ENCODE data around the gene SKI.
"Not testable (repeated sequence)": the region's sequence is repeated elsewhere in the genome, so short reads cannot be mapped to it uniquely, and the experiment has no call there.

Gene SKI

DNA sequence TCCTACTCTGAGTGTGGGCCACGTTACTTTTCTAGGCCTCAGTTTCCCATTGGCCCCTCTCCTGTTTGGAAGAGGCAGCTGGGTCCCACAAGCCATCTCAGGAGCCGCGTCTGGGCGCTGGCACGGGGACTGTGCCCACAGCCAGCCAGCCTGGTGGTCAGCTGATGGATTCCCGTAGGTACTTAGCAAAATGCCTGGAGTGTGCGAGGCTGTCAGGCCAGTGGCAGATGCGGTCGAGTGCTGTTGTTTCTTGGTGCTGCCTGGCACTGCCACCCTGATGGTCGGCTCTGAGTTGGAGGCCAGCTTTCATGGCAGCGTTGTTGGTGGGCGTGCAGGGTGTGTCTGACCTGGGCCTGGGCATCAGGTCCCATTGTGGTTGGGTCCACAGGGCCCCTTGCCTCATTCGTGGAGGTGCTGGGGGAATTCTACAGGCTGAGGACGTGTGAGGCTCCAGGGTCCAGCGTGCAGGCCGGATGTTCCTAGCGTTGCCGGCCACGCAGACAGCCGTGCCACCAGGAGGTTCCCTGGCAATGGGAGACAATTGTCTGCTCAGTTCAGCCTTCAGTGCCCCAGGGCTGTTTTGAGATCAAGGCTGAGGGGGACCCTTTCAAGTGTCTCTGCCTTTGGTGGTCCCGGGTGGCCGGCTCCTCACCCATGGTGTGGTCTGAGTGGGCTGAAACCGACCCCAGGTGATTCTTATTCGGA, 20.9 kb downstream of the SKI start:
- no peak for DNase-seq

DNA sequence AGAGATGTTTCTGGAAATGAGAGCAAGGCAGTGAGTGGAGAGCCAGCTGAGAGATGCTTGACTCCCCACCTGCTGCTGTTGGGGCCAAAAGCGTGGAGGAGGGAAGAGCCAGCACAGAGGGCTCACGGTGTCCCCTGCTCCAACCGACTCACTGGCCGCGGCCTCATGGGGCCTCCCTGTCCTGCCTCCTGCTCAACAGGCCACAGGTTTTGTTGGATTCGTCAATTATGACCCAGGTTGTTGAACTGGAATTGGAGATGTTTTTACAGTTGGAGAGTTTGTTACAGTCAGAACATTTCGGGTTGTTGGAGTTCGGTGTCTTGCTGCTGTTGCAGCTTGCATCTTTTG, 21.4 kb downstream of the SKI start:
- DNase-seq = no peak

DNA sequence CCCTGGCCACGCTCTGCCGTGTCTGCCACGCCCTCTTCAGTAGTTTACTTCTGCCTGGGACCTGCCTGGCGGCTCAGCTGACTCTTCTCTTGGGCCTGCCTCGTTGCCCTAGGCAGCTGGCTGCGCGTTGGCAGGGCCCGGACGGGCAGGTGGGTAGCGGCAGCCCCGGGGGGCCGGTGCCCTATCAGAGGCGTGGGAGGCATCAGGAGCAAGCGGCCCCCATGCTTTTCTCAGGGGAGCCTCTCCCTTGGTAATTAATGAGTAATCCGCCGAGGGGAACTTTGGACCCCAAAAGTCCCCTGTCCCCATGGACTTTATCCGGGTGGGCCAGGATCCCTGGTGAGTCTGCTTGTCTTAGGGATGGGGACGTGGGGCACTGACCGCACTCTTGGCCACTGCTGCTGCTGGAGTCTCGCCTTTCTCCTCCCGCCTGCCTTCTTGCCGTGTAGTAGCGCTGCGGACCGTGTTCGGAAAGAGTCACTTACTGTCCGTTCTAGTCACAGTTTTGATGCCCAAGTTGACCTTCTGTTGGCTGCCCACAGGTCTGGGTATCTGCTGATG, 22.7 kb downstream of the SKI start:
- DNase-seq = no peak

DNA sequence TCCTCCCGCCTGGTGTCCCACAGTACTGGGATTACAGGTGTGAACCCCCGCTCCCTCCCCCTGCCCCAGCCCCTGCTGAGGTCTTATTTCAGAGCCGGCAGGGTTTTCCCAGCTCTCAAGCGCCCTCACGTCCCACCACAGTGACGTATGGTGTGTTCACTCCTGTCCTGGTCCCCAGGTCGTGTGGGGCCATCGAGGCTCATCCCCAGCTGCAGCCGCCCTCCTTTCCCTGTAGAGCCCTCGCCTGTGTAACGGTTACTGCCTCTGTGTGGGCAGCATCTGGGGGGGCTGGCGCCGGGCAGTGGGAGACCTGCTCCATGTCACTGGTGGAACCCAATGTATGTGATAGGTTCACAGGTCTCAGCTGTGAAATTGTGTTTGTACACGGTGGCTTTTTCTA, 23.2 kb downstream of the SKI start:
- DNase-seq = no peak

DNA sequence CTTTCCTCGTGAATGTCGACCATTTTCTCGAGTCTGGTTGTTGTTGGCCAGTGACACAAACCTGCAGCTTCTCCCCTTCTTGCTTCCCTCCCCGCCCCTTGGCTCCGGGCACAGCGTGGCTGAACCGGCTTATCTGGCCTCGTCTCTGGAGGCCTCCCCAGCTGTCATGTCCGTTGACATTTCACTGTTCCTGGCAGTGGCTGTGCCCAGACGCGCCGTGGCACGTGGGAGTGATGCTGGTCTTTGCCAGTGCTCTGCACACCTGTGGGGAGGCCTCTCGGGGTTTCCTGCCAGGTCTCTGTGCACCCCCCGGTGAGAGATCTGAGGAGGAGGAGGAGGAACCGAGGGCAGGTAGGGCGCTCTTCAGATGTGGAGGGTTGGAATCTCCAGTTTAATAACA, 23.7 kb downstream of the SKI start:
- no peak for DNase-seq

DNA sequence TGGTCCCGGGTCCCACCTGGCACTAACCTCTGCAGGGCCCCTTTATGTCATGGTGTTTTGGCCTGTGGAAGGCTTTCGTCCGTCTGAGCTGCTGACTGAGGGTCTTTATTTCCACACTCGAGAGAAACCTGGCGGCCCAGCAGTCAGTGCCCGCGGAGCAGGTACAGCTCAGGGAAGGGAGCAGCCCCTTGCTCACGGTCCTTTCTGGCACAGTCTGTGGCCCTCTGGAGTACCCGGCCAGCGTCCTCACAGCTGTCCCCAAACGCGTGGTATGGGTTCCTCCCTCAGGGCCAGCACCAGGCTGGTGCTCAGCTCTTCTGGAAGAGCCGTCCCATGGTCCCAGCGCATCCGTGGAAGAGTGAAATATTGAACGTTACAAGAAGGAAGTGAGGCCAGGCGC, 24.3 kb downstream of the SKI start:
- DNase-seq = no peak

DNA sequence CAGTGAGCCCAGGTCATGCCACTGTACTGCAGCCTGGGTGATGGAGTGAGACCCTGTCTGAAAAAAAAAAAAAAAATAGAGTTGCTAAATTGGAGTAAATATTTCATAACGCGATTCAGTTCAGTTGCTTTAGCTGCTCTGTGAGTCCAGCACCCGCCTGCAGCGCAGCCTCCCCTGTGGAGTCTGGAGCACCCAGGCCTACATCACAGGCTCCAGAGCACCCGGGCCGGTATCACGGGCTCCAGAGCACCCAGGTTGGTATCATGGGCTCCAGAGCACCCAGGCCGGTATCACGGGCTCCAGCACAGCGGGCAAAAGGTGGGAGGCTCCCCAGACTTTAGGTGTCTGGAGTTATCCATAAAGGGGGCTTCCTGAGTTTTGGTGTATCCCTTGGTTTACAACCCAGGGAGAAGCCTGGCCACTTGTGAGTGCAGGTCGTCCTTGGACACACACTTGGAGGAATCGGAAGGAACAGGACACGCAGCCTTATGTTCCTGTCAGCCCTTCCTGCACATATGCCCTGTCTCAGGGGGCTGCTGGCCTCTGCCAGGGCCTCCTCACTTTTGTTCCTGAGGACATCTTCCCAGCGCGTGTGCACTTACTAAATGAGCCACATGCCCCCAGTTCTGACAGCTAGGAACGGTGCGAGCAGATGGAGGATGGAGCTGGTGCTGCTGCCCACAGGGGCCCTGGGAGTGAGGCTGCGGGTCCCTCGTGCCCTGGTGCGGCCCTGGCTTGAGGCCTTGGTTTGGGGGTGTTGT, 25.1 kb downstream of the SKI start:
- DNase-seq = no peak

DNA sequence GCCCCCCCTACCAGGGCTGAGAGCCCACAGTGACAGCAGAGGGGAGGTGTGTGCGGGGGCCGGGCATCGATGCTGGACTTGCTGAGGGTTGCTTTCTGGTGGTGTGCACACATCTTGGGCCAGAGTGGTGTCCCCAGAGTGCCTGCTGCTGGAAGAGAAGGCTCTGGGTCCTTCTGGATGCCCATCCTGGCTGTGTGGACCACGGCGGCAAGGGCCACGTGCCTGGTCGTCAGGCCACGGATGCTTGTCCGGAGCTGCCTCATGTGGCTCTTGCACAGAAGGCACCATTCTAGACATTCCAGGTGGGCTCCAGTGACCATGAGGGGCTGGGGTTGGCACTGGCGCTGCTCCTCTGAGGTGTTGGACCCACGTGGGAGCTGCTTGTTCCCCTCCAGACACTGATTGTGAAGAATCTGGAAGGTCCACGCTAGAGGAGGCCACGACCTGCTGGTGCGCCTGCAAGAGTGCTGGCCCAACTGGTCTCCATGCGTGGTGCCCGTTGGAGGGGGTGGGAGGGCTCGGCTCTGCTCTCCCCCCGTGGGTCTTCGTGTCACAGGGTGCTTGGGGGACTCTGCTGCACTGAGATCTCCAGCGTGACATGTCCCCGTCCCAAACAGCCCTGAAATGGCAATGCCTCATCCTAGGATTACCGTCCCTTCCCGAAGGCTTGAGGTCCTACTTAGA, 25.8 kb downstream of the SKI start:
- DNase-seq = no peak

DNA sequence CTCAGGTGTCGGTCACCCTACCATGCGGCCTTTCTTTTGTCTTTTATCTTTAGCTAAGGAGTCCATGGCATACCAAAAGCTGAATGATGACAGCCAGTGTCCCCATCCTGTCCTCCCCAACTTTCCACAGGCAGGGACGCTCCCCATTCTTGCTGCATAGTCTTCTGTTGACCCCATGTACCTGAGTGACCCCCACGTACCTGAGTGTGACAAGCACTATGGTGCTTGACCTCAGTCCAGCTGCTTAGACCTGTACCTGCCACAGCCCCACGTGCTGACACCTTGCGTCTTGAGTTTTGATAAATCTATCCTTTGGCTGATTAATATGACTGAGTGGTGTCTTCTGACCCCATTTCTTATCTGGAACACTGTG, 26.9 kb downstream of the SKI start:
- no peak for DNase-seq

DNA sequence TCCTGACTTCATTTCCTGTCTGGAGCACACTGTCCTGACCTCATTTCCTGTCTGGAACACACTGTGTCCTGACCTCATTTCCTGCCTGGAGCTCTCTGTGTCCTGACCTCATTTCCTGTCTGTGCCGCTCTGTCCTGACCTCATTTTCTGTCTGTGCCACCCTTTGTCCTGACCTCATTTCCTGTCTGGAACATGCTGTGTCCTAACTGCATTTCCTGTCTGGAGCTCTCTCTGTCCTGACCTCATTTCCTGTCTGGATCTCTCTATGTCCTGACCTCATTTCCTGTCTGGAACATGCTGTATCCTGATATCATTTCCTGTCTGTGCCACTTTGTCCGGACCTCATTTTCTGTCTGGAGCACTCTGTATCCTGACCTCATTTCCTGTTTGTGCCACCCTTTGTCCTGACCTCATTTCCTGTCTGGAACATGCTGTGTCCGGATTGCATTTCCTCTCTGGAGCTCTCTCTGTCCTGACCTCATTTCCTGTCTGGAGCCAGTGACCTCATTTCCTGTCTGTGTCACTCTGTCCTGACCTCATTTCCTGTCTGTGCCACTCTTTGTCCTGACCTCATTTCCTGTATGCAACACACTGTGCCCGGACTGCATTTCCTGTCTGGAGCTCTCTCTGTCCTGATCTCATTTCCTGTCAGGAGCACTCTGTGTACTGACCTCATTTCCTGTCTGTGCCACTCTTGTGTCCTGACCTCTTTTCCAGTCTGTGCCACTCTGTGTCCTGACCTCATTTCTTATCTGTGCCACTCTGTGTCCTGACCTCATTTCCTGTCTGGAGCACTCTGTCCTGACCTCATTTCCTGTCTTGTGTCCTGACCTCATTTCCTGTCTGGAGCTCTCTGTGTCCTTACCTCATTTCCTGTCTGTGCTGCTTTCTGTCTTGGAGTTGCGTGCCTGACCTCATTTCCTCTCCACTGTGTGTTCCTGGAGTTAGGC, 27.6 kb downstream of the SKI start:
- DNase-seq = no peak

DNA sequence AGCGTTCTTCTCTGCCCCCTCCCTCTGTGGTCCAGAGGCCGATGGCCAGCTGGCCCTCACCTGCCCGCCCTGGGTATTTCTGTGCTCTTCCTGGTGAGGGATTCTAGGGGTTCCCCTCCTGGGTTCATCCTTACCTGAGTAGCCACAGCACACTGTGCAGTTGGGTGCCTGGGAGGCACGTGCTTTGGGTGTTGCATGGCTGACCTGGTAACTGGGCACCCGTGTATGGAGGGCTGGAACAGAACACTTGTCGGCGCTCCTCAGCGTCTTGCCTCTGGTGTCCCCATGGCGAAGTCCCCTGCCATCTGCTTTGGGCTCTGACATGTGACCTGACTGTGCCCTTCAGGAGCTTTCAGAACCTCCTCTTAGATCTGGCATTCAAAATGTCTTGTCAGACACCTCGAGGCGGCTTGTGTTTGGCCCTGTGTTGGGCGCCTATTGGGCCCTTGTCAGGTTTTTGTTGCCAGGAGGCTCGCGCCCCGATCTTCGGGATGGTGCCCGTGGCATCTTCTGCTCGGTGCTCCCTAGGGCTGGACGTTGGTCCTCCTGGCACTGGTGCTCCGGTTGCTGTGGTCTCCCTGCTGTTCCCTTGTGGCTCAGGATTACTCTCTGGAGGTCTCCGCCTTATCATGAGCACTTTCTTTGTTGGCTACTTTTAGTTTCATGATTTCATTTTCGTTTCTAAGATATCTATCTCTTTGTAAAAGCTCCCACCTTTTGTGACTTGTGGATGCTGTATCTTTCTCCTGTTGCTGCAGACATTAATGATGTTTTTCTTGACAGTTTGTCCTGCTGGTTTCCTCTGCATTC, 28.5 kb downstream of the SKI start:
- DNase-seq = no peak

DNA sequence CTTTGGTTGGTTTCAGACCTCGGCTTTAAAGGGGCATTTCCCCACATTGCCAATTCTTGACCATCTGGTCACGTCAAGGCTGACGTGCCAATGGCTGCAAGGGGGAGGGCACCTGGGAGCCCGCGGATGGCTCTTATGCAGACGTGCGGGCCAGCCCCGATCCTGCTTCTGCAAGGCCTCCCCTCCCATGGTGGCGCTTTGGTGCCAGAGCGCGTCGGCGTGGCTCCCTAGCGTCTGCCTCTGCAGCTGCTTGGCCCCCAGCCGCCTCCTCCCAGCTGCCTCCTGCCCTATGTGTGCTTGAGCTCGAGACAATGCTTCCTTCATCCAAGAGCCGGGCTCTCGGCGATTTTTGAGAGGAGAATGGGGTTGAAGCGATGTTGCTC, 29.1 kb downstream of the SKI start:
- DNase-seq = no peak

DNA sequence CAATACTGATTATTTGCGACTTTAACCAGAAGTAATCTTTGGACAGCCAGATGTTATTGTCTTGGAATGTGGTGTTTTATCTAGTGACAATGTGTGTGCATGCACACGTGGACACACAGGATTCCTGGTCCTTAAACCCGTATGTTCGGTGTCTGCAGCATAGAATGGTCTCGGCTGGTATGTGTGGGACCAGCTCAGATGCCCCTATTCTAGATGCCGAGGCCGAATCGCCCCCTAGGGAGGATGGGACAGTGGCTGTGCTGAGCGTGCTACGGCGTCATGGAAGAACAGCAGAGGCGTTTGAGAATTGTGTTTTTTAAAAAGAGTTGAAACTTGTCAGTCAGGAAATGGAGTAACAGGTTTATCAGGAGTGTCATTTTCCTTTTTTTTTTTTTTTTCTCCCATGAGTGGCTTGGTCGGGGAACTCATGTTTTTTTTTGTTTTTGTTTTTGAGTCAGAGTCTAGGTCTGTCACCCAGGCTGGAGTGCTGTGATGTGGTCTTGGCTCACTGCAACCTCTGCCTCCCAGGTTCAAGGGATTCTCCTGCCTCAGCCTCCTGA, 30.1 kb downstream of the SKI start:
- no peak for DNase-seq

DNA sequence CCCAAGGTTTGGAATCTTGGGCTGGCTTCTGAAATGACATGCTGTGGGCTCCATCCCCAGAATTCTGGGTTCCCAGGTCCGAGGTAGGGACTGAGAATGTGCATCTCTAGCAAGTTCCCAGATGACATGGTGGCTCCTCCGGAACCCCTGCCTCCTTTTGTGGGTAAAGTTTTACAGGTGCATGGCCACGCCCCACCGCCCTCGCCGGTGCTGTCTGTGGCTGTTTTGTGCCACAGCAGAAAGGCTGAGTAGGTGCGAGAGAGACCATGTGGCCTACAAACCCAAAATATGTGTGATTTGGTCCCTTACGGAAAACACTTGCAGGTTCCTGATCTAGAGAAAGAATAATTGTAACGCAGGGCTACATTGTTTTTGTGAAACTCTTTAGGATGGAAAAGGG, 30.9 kb downstream of the SKI start:
- no peak for DNase-seq

DNA sequence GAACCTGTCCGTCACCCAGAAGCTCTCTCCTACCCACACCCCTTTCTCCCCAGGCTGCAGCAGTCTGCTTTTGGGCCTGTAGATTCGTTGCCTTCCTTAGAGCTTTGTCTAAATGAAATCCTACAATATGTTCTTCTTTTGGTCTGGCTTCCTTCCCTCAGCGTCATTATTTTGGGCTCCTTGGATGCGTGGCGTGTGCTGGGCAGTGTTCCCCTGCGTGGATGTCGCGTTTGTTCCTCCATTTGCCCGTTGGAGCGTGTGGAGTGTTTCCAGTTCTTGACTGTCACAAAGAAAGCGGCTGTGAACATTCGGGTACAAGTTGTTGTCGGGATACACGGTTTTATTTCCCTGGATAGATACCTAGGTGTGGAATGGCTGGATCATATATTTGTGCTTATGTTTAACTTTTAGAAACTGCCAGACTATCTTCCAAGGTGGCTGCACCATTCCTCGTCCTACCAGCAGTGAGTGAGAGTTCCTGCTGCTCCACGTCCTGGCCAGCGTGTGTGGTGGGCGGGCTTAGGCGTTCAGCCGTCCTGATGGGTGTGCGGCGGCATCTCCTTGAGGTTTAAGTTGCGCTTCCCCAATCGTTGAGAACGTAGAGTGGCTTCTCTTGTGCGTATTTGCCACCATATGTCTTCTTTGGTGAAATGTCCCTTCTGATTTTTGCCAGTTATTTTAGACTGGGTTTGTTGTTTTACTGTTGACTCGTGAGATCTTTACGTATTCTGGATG, 31.7 kb downstream of the SKI start:
- DNase-seq = no peak

DNA sequence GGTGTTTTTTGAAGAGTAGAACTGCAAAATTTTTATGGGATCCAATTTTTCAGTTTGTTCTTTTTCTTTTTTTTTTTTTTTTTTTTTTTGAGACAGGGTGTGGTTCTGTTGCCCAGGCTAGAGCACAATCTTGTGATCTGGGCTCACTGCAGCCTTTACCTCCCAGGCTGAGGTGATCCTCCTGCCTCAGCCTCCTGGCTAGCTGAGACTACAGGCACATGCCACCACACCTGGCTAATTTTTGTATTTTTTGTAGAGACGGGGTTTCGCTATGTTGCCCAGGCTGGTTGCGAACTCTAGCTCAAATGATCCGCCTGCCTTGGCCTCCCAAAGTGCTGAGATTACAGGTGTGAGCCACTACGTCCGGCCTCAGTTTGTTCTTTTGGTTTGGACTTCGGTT, 32.4 kb downstream of the SKI start:
- DNase-seq = not testable (repeated sequence)

DNA sequence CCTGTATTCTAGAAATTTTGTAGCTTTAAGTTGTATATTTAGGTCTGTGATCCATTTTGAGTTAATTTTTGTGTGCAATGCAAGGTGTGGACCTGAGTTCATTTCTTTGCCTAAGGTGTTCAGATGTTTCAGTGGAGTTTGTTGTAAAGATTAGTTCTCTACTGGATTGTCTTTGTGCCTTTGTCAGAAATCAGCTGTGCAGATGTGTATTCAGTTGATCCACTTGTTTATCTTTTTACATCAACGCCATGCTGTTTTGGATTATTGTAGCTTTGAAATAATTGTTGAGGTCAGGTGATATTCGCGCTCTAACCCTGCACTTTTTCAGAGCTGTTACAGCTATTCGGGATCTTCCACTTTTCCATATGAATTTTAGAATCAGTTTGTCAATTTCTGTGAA, 32.8 kb downstream of the SKI start:
- no peak for DNase-seq

DNA sequence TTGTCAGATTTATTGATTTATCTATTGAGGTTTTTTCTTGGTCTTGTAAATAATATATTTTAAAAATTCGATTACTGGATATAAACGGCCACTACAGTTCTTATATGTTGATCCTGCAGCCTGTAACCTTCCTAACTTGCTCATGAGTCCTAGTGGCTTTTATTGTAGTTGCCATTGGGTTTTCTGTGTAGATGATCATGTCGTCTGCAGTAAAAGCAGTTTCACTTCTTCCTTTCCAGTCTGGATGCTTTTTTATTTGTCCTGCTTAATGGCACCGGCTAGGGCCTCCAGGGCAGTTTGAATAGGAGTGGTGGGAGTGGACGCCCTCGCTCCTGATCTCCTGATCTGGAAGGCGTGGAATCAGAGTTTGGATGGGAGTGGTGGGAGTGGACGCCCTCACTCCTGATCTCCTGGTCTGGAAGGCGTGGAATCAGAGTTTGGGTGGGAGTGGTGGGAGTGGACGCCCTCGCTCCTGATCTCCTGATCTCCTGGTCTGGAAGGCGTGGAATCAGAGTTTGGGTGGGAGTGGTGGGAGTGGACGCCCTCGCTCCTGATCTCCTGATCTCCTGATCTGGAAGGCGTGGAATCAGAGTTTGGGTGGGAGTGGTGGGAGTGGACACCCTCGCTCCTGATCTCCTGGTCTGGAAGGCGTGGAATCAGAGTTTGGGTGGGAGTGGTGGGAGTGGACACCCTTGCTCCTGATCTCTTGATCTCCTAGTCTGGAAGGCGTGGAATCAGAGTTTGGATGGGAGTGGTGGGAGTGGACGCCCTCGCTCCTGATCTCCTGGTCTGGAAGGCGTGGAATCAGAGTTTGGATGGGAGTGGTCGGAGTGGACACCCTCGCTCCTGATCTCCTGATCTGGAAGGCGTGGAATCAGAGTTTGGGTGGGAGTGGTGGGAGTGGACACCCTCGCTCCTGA, 33.6 kb downstream of the SKI start:
- not testable (repeated sequence) for DNase-seq

DNA sequence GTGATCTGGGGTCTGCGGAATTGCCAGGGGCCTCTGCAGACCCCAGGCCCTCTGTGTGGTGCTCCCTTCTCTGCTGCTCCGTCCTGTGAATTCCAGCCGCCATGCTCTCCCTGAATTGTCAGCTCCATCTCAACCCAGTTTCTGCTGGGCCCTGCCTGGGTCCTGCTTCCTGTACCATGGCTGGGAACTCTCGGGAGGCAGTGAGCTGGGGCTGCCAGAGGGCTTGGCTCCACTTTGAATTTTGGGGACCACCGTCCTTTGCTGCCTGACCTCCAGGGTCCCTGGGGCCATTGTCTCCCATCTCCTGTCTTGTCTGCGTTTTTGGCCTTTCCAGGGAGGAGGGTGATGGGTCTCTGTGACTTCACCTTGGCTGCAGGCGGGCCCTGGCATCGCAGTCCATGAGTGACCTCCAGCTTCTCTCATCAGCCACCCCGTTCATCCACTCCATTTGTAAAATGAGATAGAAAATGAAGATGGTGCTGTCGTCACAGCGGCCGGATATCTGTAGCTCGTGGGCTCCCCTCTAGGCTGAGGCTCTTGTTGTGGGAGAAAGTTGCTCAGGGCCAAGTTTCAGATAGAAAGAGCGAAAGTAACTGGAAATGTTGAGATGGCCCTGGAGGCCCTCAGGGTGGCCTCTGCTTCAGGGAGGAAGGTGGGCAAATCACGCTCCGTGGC, 38.3 kb downstream of the SKI start:
- DNase-seq = no peak

Data from NCI-H526 treated with DMSO at 0.1 percent for 48 hours (cell line).